Measurements from ENCODE around the gene TNFRSF11A. TPM values are rescaled to one million over a fixed set of nuclear protein-coding genes. Genes with fewer than 3 reads are reported as not detected.

Gene TNFRSF11A
- total RNA-seq, 1 experiment from 2014 or later, result 0.16 TPM

- Histone ChIP-seq H3K27me3 (replicated peaks; ENCODE audit: control insufficient read depth, insufficient read depth, low read length) (no peaks in the 10 kb centered on the region; the same call in 1 of the 2 replicates), H3K9me3 (no peaks in the 10 kb centered on the region), H3K36me3 (ENCODE audit: control insufficient read depth, insufficient read depth, low read length) (no peaks in the 10 kb centered on the region), H3K4me1 (no peaks in the 10 kb centered on the region), H3K4me3 (ENCODE audit: low read depth, low read length) (peak overlapping the region; percentile 41)
- BruUV-seq (replicated peaks), result no TSS peak
- ChIA-PET CTCF (no interaction called here), POLR2A (no interaction called here)
- TF ChIP-seq CTCF (IDR thresholded peaks at IDR 0.05; ENCODE audit: insufficient read depth in 1 of 2, low read depth in 1 of 2, low read length in 1 of 2, severe bottlenecking in 1 of 2, unreplicated experiment in 1 of 2), result no peak
- no peak for DNase-seq
- Mint-ChIP-seq H3K4me3 (ENCODE audit: unreplicated experiment) (peak overlapping the region; percentile 79), H3K4me1 (ENCODE audit: low read depth, unreplicated experiment) (peaks cover 7% of the 10 kb centered on the region), H3K27ac (ENCODE audit: unreplicated experiment) (no peak overlapping the region), H3K27me3 (ENCODE audit: insufficient read depth, unreplicated experiment) (peaks cover 4% of the 10 kb centered on the region), H3K9me3 (ENCODE audit: unreplicated experiment) (no peaks in the 10 kb centered on the region), H3K36me3 (ENCODE audit: insufficient read depth, unreplicated experiment) (no peaks in the 10 kb centered on the region)
- intact Hi-C loops (cut with micrococcal nuclease; ENCODE audit: unreplicated experiment), result no loop called here
Measured at GRCh38 chr18:62325806-62326645, 916 bp downstream of the TNFRSF11A start.

GRCh38 chr18:62326646-62327348 lies 1.7 kb downstream of the TNFRSF11A start:
- no peak overlapping the region for H3K27ac Mint-ChIP-seq (ENCODE audit: unreplicated experiment)
- Histone ChIP-seq H3K27me3 (replicated peaks; ENCODE audit: control insufficient read depth, insufficient read depth, low read length) (no peaks in the 10 kb centered on the region; the same call in 1 of the 2 replicates), H3K36me3 (ENCODE audit: control insufficient read depth, insufficient read depth, low read length) (no peaks in the 10 kb centered on the region), H3K4me1 (no peaks in the 10 kb centered on the region), H3K4me3 (ENCODE audit: low read depth, low read length) (no peak overlapping the region), H3K9me3 (no peaks in the 10 kb centered on the region)
- no TSS peak for BruUV-seq (replicated peaks)
- no peaks in the 10 kb centered on the region for H3K9me3 Mint-ChIP-seq (ENCODE audit: unreplicated experiment)
- TF ChIP-seq CTCF (IDR thresholded peaks at IDR 0.05; ENCODE audit: insufficient read depth in 1 of 2, low read depth in 1 of 2, low read length in 1 of 2, severe bottlenecking in 1 of 2, unreplicated experiment in 1 of 2), result no peak
- H3K36me3 Mint-ChIP-seq (ENCODE audit: insufficient read depth, unreplicated experiment), result no peaks in the 10 kb centered on the region
- peaks cover 4% of the 10 kb centered on the region for H3K27me3 Mint-ChIP-seq (ENCODE audit: insufficient read depth, unreplicated experiment)
- no peak for DNase-seq
- intact Hi-C loops (cut with micrococcal nuclease; ENCODE audit: unreplicated experiment), result no loop called here
- H3K4me3 Mint-ChIP-seq (ENCODE audit: unreplicated experiment), result no peak overlapping the region
- ChIA-PET CTCF (no interaction called here), POLR2A (no interaction called here)
- peaks cover 7% of the 10 kb centered on the region for H3K4me1 Mint-ChIP-seq (ENCODE audit: low read depth, unreplicated experiment)

GRCh38 chr18:62327977-62328376 lies 2.9 kb downstream of the TNFRSF11A start:
- ChIA-PET CTCF (no interaction called here), POLR2A (no interaction called here)
- no peak overlapping the region for H3K4me3 Mint-ChIP-seq (ENCODE audit: unreplicated experiment)
- no peaks in the 10 kb centered on the region for H3K36me3 Mint-ChIP-seq (ENCODE audit: insufficient read depth, unreplicated experiment)
- peaks cover 7% of the 10 kb centered on the region for H3K4me1 Mint-ChIP-seq (ENCODE audit: low read depth, unreplicated experiment)
- H3K9me3 ChIP-seq, result no peaks in the 10 kb centered on the region
- no peaks in the 10 kb centered on the region for H3K27me3 Mint-ChIP-seq (ENCODE audit: insufficient read depth, unreplicated experiment)
- H3K4me1 ChIP-seq, result no peaks in the 10 kb centered on the region
- H3K27me3 ChIP-seq (replicated peaks; ENCODE audit: control insufficient read depth, insufficient read depth, low read length), result no peaks in the 10 kb centered on the region; the same call in 1 of the 2 replicates
- no peaks in the 10 kb centered on the region for H3K36me3 ChIP-seq (ENCODE audit: control insufficient read depth, insufficient read depth, low read length)
- H3K27ac Mint-ChIP-seq (ENCODE audit: unreplicated experiment), result no peak overlapping the region
- H3K4me3 ChIP-seq (ENCODE audit: low read depth, low read length), result no peak overlapping the region
- intact Hi-C loops (cut with micrococcal nuclease; ENCODE audit: unreplicated experiment), result no loop called here
- no peak for DNase-seq
- no peaks in the 10 kb centered on the region for H3K9me3 Mint-ChIP-seq (ENCODE audit: unreplicated experiment)
- no peak for TF ChIP-seq CTCF (IDR thresholded peaks at IDR 0.05; ENCODE audit: insufficient read depth in 1 of 2, low read depth in 1 of 2, low read length in 1 of 2, severe bottlenecking in 1 of 2, unreplicated experiment in 1 of 2)
- no TSS peak for BruUV-seq (replicated peaks)
